H1 (cell line): ENCODE measurements around the gene ADAMTS15.

ENCODE experiments used
- CTCF ChIP-seq, 3 experiments: IDR thresholded peaks; 1 replicate in 2 of 3; 2 replicates in 1 of 3; pipeline versions ENCODE4 v1.5.1 to v1.6.1; 2011; ENCODE audit warnings: low read length in 3 of 3, mild to moderate bottlenecking in 3 of 3, inconsistent platforms in 2 of 3, low read depth in 1 of 3, moderate library complexity in 1 of 3; ENCODE audit not compliant: insufficient read depth in 1 of 3; ENCODE audit errors: control extremely low read depth in 1 of 3
- EZH2 ChIP-seq: fragments of 200-600 bp; sonication (generic); IDR thresholded peaks from 2 replicates; pipeline ENCODE4 v1.7.1; 2012; ENCODE audit warnings: low read depth, mild to moderate bottlenecking, moderate library complexity, low read length, inconsistent platforms; ENCODE audit not compliant: severe bottlenecking
- POLR2A ChIP-seq, 2 experiments: IDR thresholded peaks; 1 replicate in 1 of 2; 2 replicates in 1 of 2; pipeline ENCODE4 v1.6.1; 2011; ENCODE audit warnings: low read depth in 2 of 2, low read length in 2 of 2, mild to moderate bottlenecking in 2 of 2; ENCODE audit errors: control extremely low read depth in 1 of 2

DNA sequence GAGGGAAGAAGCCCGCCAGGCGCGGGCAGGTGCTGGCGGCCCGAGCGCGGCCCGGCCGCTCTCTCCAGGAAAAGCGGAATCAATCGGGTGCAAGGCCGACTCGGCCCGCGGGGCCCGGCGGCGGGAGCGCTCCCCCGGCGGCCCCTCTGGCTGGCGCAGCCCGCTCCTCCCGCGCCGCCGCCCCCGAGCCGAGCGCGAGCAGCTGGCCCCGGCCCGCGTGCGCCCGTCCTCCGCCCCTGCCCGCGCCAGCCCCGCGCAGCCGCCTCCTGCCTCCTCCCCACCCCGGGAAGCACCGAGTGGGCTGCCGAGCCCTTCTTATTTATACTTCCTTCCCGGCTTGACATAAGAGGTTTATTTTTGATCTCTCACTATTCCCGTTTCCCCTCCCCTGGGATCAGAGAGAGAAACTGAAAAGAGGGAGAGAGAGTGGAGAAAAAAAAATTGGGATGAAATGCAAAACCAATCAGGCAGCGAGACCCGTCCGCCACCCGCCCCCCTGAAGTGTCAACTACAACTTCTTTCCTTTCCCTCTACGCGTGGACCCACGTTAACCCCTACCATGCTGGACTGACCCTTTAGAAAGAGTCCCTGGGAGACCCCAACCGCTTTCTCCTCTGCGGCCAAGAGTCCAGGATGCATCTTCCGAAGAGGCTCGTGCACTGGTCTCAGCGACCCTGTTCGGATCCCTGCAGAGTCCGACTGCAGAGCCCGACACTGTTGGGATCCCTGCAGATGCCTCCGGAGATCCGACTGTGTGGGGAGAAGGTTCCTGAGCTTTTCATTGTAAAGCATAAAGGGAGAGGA, 19.9 kb upstream of the ADAMTS15 start, which contains the start of gene ADAMTS8:
- TF ChIP-seq POLR2A (IDR thresholded peaks at IDR 0.05; ENCODE audit: control extremely low read depth in 1 of 2, low read depth in 2 of 2, low read length in 2 of 2) (no peak), EZH2 (no peak), CTCF (IDR thresholded peaks at IDR 0.05; ENCODE audit: control extremely low read depth in 1 of 3, insufficient read depth in 1 of 3, low read depth in 1 of 3, low read length in 3 of 3) (no peak)
